ENCODE measurements around the gene PLTP.
A peak's percentile ranks its signal among the peaks of the same experiment; 100 is the strongest.

PLTP gene

DNA sequence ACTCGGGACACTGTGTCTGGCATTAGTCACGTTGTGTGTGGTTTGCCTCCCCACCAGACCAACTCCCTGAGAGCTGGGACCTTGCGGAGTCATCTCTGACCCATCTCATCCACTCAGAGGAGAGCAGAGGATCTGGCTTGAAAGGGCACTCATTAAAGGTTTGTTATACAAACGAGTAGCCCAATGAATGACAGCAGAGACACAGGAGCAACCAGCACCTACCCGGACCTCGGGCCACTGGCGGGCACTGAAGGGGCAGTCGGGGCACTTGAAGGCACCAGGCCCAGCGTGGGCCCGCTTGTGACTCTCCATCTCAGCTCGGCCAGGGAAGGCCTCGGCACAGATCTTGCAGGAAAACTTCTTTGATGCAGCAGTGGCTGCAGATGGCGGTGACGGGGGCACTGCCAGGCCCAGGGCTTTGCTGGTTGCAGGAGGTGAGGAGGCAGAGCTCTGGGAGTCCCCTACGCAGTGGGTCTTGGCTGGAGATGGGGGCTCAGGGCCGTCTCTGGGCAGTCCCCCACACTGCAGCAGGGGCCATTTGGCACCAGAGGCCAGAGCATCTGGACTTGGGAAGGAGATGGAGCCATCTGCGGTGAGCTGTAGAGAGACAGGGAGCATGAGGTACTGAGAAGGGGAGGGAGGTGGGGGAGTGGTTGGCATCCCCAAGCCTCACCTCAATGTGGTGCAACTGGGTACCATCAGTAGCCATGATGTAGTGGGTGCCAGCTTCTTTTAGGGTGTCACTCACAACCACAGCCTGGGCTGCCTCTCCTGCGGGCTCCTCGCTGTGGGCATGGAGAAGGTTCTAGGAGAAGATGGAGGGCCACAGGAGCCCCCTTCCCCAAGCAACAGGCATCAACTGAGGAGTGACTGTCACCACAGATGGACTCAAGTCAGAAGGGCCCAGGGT lies 40.2 kb upstream of the PLTP start:
- no peak for DNase-seq (ENCODE audit: insufficient read length, low spot score)
- FAIRE-seq: no peak
- TF ChIP-seq POLR2AphosphoS5 (IDR thresholded peaks at IDR 0.05; ENCODE audit: low read depth, low read length): no peak; the same call in 1 of the 2 replicates
- TF ChIP-seq POU2F2 (IDR thresholded peaks at IDR 0.05; ENCODE audit: low read depth, low read length): 0 out of 2 replicates have a peak, but pooled peaks have one; percentile 2
- TF ChIP-seq POLR2A (IDR thresholded peaks at IDR 0.05; ENCODE audit: low read depth, low read length): peak; percentile 59

DNA sequence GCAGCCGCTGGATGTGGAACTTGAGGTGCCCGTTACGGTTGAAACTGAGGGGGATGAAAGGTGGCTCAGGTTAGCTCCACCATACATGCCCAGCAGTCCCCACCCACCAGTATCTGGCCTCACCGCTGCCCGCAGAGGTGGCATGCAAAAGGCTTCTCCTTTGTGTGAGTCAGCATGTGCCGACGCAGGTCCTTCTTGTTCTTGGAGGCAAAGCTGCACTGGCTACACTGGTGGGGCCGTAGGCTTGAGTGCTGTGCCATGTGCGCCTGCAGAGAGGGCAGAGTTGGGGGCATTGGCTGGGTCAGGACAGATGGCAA lies 38.3 kb upstream of the PLTP start:
- FAIRE-seq (no peak), DNase-seq (ENCODE audit: insufficient read length, low spot score) (no peak)
- TF ChIP-seq POLR2A (IDR thresholded peaks at IDR 0.05; ENCODE audit: low read depth, low read length) (peak; percentile 34), POLR2AphosphoS5 (IDR thresholded peaks at IDR 0.05; ENCODE audit: low read depth, low read length) (peak; percentile 18; the same call in 1 of the 2 replicates), TAF1 (IDR thresholded peaks at IDR 0.05; ENCODE audit: low read depth, low read length) (no peak)

DNA sequence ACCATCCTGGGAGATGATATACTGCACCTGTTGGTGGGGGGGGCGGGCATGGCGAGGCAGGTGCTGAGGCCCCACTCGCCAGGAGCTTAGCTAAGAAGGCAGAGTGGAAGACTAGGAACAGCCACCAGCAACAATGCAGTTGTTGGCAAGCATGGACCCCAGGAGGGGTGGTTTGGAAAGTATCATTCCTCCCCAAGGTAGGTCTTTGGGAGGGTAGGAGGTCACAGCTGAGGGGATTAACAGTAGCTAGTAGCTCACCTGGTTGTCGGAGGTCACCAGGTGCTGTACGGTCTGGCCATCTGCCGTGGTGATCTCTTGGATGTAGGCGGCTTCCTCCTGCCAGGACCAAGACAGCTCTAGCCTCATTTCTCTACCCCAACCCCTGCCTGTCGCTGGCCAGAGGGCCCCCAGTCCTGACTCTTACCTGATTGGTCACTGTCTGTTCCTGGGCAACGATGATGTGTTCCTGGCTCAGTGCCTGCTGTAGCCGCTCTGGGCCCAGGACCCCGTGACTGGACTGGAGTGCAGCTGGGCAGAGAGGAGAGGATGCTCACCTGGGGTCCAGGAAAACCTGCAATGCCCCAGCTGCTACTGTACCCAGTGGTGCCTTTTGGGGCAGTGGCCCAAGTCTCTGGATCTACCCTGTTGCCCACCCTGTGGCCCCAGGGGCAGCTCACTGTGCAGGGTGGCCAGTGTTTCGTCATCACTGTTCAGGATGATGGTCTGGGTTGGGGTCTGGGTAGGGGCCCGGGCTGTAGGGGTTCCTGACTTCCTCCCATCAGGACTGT lies 37.8 kb upstream of the PLTP start:
- no peak for DNase-seq (ENCODE audit: insufficient read length, low spot score)
- no peak for FAIRE-seq
- peak; percentile 67; the same call in 1 of the 2 replicates for TF ChIP-seq POLR2A (IDR thresholded peaks at IDR 0.05; ENCODE audit: low read depth, low read length)
- TF ChIP-seq TAF1 (IDR thresholded peaks at IDR 0.05; ENCODE audit: low read depth, low read length): no peak
- no peak for TF ChIP-seq SPI1 (IDR thresholded peaks at IDR 0.05; ENCODE audit: low read depth, low read length)
- TF ChIP-seq POLR2AphosphoS5 (IDR thresholded peaks at IDR 0.05; ENCODE audit: low read depth, low read length): peak; percentile 57; the same call in 1 of the 2 replicates
- TF ChIP-seq POU2F2 (IDR thresholded peaks at IDR 0.05; ENCODE audit: low read depth, low read length): no peak
- TF ChIP-seq PAX5 (IDR thresholded peaks at IDR 0.05; ENCODE audit: insufficient read depth, low read length, severe bottlenecking): no peak

DNA sequence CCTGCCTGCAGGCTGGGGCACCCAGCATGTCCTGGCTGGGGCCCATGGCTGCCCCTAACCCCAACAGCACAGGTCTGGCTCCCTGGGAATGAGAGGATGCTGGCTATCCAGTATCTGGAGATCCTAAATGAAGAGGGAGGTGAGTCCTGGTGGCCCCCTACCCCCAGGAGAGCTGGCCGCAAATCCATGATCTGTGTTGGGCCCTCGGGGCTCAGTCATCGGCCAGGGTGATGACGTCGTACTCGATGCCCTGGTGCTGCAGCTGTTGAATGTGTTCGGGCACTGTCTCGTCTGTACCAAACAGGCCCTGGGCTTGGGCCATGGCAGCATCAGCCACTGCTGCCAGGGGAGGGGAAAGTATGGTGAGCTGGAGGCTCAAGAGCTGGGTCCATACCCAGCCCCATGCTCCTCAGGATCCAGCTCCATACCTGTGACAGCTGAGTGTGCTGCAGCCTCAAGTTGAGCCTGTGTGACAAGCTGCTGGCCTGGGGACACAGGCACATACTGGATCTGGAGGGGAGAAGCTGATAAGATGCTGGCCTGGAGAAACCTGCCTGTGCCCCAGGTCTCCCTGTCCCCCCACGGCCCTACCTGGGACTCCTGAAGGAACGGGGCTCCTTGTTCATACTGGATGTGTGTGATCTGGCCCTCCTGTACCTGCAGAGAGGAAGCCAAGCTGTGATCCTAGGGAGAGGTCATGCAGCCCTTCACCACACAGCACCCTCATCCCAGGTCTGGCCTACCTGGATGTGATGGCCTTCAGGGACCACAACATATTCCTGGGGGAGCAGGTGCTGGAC lies 37.0 kb upstream of the PLTP start:
- TF ChIP-seq PAX5 (IDR thresholded peaks at IDR 0.05; ENCODE audit: insufficient read depth, low read length, severe bottlenecking): no peak
- TF ChIP-seq SPI1 (IDR thresholded peaks at IDR 0.05; ENCODE audit: low read depth, low read length): no peak
- TF ChIP-seq TAF1 (IDR thresholded peaks at IDR 0.05; ENCODE audit: low read depth, low read length): no peak
- TF ChIP-seq POLR2AphosphoS5 (IDR thresholded peaks at IDR 0.05; ENCODE audit: low read depth, low read length): 0 out of 2 replicates have a peak, but pooled peaks have one; percentile 55
- TF ChIP-seq POU2F2 (IDR thresholded peaks at IDR 0.05; ENCODE audit: low read depth, low read length): no peak
- TF ChIP-seq POLR2A (IDR thresholded peaks at IDR 0.05; ENCODE audit: low read depth, low read length): peak; percentile 58; the same call in 1 of the 2 replicates
- DNase-seq (ENCODE audit: insufficient read length, low spot score) (no peak), FAIRE-seq (no peak)

DNA sequence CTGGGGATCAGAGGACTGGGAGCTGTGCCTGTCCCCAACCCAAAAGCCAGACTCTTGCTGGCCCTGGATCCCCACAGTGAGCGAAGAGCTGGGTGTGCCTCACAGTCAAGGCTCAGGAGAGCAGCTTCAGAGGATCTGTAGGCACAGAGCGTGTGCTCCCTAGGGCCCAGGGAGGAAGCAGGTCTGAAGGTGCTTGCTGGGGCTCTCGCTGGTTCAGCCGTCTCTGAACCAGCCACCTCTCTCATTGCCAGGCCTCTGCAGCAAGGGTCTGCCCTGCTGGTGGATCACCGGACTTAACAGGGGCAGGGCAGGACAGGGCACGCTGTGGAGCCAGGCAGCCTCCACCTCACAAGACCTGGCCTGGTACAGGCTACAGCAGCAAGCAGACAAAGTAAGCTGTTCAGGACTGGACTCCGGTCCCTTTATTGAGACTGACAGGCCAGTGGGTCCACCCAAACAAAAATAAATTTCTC lies 36.3 kb upstream of the PLTP start:
- FAIRE-seq (no peak), DNase-seq (ENCODE audit: insufficient read length, low spot score) (no peak)
- TF ChIP-seq PAX5 (IDR thresholded peaks at IDR 0.05; ENCODE audit: insufficient read depth, low read length, severe bottlenecking) (no peak), SPI1 (IDR thresholded peaks at IDR 0.05; ENCODE audit: low read depth, low read length) (no peak), POLR2A (IDR thresholded peaks at IDR 0.05; ENCODE audit: low read depth, low read length) (no peak; the same call in 1 of the 2 replicates), TAF1 (IDR thresholded peaks at IDR 0.05; ENCODE audit: low read depth, low read length) (no peak), POU2F2 (IDR thresholded peaks at IDR 0.05; ENCODE audit: low read depth, low read length) (no peak; the same call in 1 of the 2 replicates), POLR2AphosphoS5 (IDR thresholded peaks at IDR 0.05; ENCODE audit: low read depth, low read length) (no peak)

DNA sequence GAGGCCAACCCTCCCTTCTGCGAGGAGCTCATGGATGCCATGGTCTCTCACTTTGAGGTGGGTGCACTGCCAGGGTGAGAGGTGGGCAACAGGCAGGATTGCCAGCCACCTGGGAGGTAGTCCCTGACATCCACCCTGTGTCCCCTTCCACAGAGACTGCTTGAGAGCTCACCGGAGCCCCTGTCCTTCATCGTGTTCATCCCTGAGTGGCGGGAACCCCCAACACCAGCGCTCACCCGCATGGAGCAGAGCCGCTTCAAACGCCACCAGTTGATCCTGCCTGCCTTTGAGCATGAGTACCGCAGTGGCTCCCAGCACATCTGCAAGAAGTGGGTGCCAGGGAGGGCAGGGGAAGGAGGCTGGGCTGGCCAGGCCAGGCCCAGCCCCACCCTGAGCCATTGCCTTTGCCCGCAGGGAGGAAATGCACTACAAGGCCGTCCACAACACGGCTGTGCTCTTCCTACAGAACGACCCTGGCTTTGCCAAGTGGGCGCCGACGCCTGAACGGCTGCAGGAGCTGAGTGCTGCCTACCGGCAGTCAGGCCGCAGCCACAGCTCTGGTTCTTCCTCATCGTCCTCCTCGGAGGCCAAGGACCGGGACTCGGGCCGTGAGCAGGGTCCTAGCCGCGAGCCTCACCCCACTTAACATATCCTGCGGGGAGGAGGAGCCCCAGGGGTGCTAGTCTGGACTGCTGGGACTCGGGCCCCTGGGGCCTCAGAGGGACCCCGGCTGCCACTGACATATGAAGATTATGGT lies 35.3 kb upstream of the PLTP start:
- no peak for TF ChIP-seq TAF1 (IDR thresholded peaks at IDR 0.05; ENCODE audit: low read depth, low read length)
- no peak for TF ChIP-seq POU2F2 (IDR thresholded peaks at IDR 0.05; ENCODE audit: low read depth, low read length)
- TF ChIP-seq PAX5 (IDR thresholded peaks at IDR 0.05; ENCODE audit: insufficient read depth, low read length, severe bottlenecking): no peak
- TF ChIP-seq POLR2AphosphoS5 (IDR thresholded peaks at IDR 0.05; ENCODE audit: low read depth, low read length): peak; percentile 34
- peak; percentile 36; the same call in 1 of the 2 replicates for TF ChIP-seq POLR2A (IDR thresholded peaks at IDR 0.05; ENCODE audit: low read depth, low read length)
- no peak for TF ChIP-seq SPI1 (IDR thresholded peaks at IDR 0.05; ENCODE audit: low read depth, low read length)
- DNase-seq (ENCODE audit: insufficient read length, low spot score): no peak
- FAIRE-seq: no peak

DNA sequence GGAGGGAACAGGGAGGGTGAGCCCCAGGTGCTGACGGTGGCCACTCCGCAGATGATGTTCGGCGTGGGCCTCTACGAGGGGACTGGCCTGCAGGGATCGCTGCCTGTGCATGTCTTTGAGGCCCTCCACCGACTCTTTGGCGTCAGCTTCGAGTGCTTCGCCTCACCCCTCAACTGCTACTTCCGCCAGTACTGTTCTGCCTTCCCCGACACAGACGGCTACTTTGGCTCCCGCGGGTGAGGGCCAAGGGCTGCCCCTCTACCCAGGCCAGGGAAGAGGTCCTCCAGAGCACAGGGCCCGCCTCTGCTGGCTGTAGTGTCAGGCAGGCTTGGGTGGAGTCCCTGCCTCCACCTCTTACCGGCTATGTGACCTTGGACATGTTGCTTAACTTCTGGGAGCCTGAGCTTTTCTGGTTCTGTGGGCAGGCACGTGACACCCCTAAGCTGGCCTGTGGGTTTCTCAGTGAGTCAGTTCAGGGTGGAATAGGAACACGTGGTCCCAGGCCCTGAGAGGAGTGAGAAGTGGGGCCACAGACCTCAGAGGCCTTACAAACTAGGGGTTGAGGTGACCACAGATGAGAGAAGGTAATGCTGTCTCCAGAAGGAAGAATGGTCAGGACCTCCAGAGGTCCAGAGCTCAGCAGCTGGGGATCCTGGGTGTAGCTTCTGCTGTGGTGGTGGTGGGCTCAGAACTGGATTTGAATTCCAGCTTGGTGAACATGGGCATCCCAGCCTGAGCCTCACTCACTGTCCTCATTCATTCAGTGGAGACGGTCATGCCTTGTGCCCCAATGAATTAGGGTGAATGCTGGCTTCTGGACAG lies 34.4 kb upstream of the PLTP start:
- no peak for DNase-seq (ENCODE audit: insufficient read length, low spot score)
- FAIRE-seq: no peak
- no peak for TF ChIP-seq SPI1 (IDR thresholded peaks at IDR 0.05; ENCODE audit: low read depth, low read length)
- TF ChIP-seq POLR2AphosphoS5 (IDR thresholded peaks at IDR 0.05; ENCODE audit: low read depth, low read length): no peak
- TF ChIP-seq POU2F2 (IDR thresholded peaks at IDR 0.05; ENCODE audit: low read depth, low read length): no peak
- TF ChIP-seq PAX5 (IDR thresholded peaks at IDR 0.05; ENCODE audit: insufficient read depth, low read length, severe bottlenecking): no peak
- no peak for TF ChIP-seq POLR2A (IDR thresholded peaks at IDR 0.05; ENCODE audit: low read depth, low read length)
- TF ChIP-seq TAF1 (IDR thresholded peaks at IDR 0.05; ENCODE audit: low read depth, low read length): no peak

Measured in GM12891 (cell line).